Measurements from ENCODE around the gene ANKRD28. TPM values are rescaled to one million over a fixed set of nuclear protein-coding genes. Genes with fewer than 3 reads are reported as not detected.

The ANKRD28 gene
- total RNA-seq, 1 experiment from 2014 or later, result 53.0 TPM

- H3K9me3 ChIP-seq (ENCODE audit: low read length), result peaks cover 14% of the 10 kb centered on the region
- H3K79me2 ChIP-seq (ENCODE audit: low read length), result no peaks in the 10 kb centered on the region
- ChIA-PET CTCF (no interaction called here), POLR2A (ENCODE audit: unreplicated experiment) (interaction anchor here (0.6 kb wide), 2 partner anchors 9 to 288 kb away, joined by 4 to 6 read pairs; no protein-coding TSS in a partner anchor)
- H3K4me1 ChIP-seq (ENCODE audit: insufficient read depth, low read length), result peaks cover 5% of the 10 kb centered on the region
- H3K36me3 ChIP-seq (ENCODE audit: low read depth, low read length), result peaks cover 6% of the 10 kb centered on the region; the same call in 1 of the 2 replicates
- H3K27ac ChIP-seq (ENCODE audit: low read length), result no peak overlapping the region
- H3F3A ChIP-seq (ENCODE audit: low read length, unreplicated experiment), result no peaks in the 10 kb centered on the region
- DNase-seq (no peak), ATAC-seq (no peak)
- H3K4me3 ChIP-seq (ENCODE audit: low read length), result no peak overlapping the region
- H3K4me2 ChIP-seq (ENCODE audit: low read length), result no peak overlapping the region
- H3K9ac ChIP-seq (ENCODE audit: low read length), result no peak overlapping the region
- BruUV-seq (replicated peaks), result no TSS peak
- TF ChIP-seq EZH2 (IDR thresholded peaks at IDR 0.05; ENCODE audit: low read length, unreplicated experiment), result no peak
- no peak for TF ChIP-seq CTCF (conservative IDR thresholded peaks at IDR 0.05; ENCODE audit: low read depth, low read length)
- TF ChIP-seq EZH2phosphoT487 (IDR thresholded peaks at IDR 0.05; ENCODE audit: borderline replicate concordance, low read length), result no peak
- no peaks in the 10 kb centered on the region for H4K20me1 ChIP-seq (ENCODE audit: low read length)
- no peak overlapping the region for H2AFZ ChIP-seq (ENCODE audit: low read length)
- no peaks in the 10 kb centered on the region for H3K27me3 ChIP-seq (ENCODE audit: low read length)
- H3K9me2 ChIP-seq (replicated peaks; ENCODE audit: low read length), result no peaks in the 10 kb centered on the region
- intact Hi-C loops (cut with micrococcal nuclease), result no loop called here
These were observed 142.9 kb downstream of the ANKRD28 start for GRCh38 chr3:15654891-15655290.

- H2AFZ ChIP-seq (ENCODE audit: low read length), result no peak overlapping the region
- CTCF ChIA-PET, result no interaction called here
- no peak for DNase-seq
- H3K4me1 ChIP-seq (ENCODE audit: insufficient read depth, low read length), result no peaks in the 10 kb centered on the region
- no peak overlapping the region for H3K9ac ChIP-seq (ENCODE audit: low read length)
- H3K9me2 ChIP-seq (replicated peaks; ENCODE audit: low read length), result no peaks in the 10 kb centered on the region
- no peaks in the 10 kb centered on the region for H3K27me3 ChIP-seq (ENCODE audit: low read length)
- H3F3A ChIP-seq (ENCODE audit: low read length, unreplicated experiment), result no peaks in the 10 kb centered on the region
- H4K20me1 ChIP-seq (ENCODE audit: low read length), result no peaks in the 10 kb centered on the region
- BruUV-seq (replicated peaks), result no TSS peak
- H3K4me3 ChIP-seq (ENCODE audit: low read length), result no peak overlapping the region
- no peak overlapping the region for H3K4me2 ChIP-seq (ENCODE audit: low read length)
- H3K36me3 ChIP-seq (ENCODE audit: low read depth, low read length), result peaks cover 6% of the 10 kb centered on the region; the same call in 1 of the 2 replicates
- H3K9me3 ChIP-seq (ENCODE audit: low read length), result peaks cover 14% of the 10 kb centered on the region
- POLR2A ChIA-PET (ENCODE audit: unreplicated experiment), result interaction anchor here (0.6 kb wide), 3 partner anchors 9 to 287 kb away, joined by 3 to 6 read pairs (median 4); no protein-coding TSS in a partner anchor
- no peak for ATAC-seq
- TF ChIP-seq EZH2 (IDR thresholded peaks at IDR 0.05; ENCODE audit: low read length, unreplicated experiment), result no peak
- no peak for TF ChIP-seq CTCF (conservative IDR thresholded peaks at IDR 0.05; ENCODE audit: low read depth, low read length)
- no peak for TF ChIP-seq EZH2phosphoT487 (IDR thresholded peaks at IDR 0.05; ENCODE audit: borderline replicate concordance, low read length)
- no peak overlapping the region for H3K27ac ChIP-seq (ENCODE audit: low read length)
- no peaks in the 10 kb centered on the region for H3K79me2 ChIP-seq (ENCODE audit: low read length)
- intact Hi-C loops (cut with micrococcal nuclease), result no loop called here
These were observed 143.7 kb downstream of the ANKRD28 start for GRCh38 chr3:15654127-15654526.

GRCh38 chr3:15653321-15653720 is 144.5 kb downstream of the ANKRD28 start:
- Histone ChIP-seq H4K20me1 (ENCODE audit: low read length) (no peaks in the 10 kb centered on the region), H3K36me3 (ENCODE audit: low read depth, low read length) (peaks cover 6% of the 10 kb centered on the region; the same call in 1 of the 2 replicates), H3K4me3 (ENCODE audit: low read length) (no peak overlapping the region), H3K9me2 (replicated peaks; ENCODE audit: low read length) (no peaks in the 10 kb centered on the region), H3K27me3 (ENCODE audit: low read length) (no peaks in the 10 kb centered on the region), H3K27ac (ENCODE audit: low read length) (no peak overlapping the region), H2AFZ (ENCODE audit: low read length) (no peak overlapping the region), H3K4me2 (ENCODE audit: low read length) (no peak overlapping the region), H3K9ac (ENCODE audit: low read length) (no peak overlapping the region), H3F3A (ENCODE audit: low read length, unreplicated experiment) (no peaks in the 10 kb centered on the region), H3K4me1 (ENCODE audit: insufficient read depth, low read length) (peaks cover 6% of the 10 kb centered on the region), H3K9me3 (ENCODE audit: low read length) (peaks cover 11% of the 10 kb centered on the region), H3K79me2 (ENCODE audit: low read length) (no peaks in the 10 kb centered on the region)
- TF ChIP-seq EZH2 (IDR thresholded peaks at IDR 0.05; ENCODE audit: low read length, unreplicated experiment), result no peak
- no peak for TF ChIP-seq EZH2phosphoT487 (IDR thresholded peaks at IDR 0.05; ENCODE audit: borderline replicate concordance, low read length)
- TF ChIP-seq CTCF (conservative IDR thresholded peaks at IDR 0.05; ENCODE audit: low read depth, low read length), result no peak
- CTCF ChIA-PET, result no interaction called here
- POLR2A ChIA-PET (ENCODE audit: unreplicated experiment), result no interaction called here
- no TSS peak for BruUV-seq (replicated peaks)
- DNase-seq (no peak), ATAC-seq (no peak)
- intact Hi-C loops (cut with micrococcal nuclease), result no loop called here

Measured in PC-3 (cell line).